Right ventricle myocardium superior (tissue), 1 donor: ENCODE results near the gene UBTD1. TPM values are rescaled to one million over a fixed set of nuclear protein-coding genes. Genes with fewer than 3 reads are reported as not detected.

ENCODE experiments used
- ATAC-seq: fragments of 200-7000 bp; cut with Tn5 transposase; one replicate; pipeline ENCODE4 v1.9.1; 2020; ENCODE audit warnings: mild to moderate bottlenecking; ENCODE audit not compliant: poor library complexity
- DNase-seq: peaks from one replicate; pipeline ENCODE4 v3.0.0-alpha.2; 2020
- intact Hi-C: fragments of 100-400 bp; cut with DNase I; formaldehyde crosslinking; loops from one replicate; pipeline ENCODE4 v1.11.2; 2022
- total RNA-seq: library from RNA; stranded (reverse); fragmentation: NEBNext Ultra II Directional; extraction: Animal tissue kit (Norgen Biotek cat#: 25700); gene quantifications from one replicate; pipeline ENCODE4 v1.2.1, GENCODE V29; 2021
- donor health status: DM: no; HTN: yes; CAD: no; lungs with severe emphysema.

UBTD1 gene
- total RNA-seq, 1 donor from 2014 or later = 26.7 TPM

DNA sequence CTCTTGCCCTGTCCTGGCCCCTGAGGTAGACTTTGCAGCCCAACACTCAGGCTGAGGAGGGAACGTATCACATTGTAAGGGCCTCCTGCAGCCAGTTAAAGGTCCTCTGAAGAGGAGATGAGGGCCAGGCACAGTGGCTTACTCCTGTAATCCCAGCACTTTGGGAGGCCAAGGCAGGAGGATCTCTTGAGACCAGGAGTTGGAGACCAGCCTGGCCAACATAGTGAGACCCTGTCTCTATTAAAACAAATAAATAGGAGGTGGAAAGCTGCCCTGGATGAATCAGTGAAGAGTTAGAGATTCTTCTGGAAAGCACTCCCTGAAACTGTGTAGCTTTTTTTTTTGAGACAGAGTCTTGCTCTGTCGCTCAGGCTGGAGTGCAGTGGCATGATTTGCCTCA is 88.5 kb downstream of the UBTD1 start:
- no peak for ATAC-seq
- intact Hi-C loops = no loop called here
- no peak for DNase-seq

DNA sequence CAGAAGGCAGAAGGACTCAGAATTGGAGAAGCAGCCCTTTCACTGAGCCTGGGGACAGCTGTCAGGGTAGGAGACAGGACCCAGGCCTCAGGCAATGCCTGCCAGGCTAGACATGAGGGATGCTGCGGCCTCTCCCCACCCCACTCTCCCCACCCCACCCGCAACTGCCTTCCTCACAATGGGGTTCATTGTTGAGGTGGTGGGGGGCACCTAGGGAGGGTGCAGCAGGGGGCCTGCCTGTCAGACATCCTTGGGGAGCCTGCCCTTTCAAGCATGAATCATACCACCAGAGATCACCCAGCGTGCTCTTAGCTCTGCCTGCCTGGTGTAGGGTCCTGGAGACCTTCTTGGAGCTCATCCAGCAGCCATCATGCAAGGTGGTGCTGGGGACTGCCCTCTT is 90.8 kb downstream of the UBTD1 start, which contains the start of gene C10orf62:
C10orf62 (plus strand) TSS at position 243 of the 400 bp plus-strand sequence. CDS start 177 bp downstream, outside the sequence.
- intact Hi-C loops = no loop called here
- ATAC-seq (no peak), DNase-seq (no peak)

DNA sequence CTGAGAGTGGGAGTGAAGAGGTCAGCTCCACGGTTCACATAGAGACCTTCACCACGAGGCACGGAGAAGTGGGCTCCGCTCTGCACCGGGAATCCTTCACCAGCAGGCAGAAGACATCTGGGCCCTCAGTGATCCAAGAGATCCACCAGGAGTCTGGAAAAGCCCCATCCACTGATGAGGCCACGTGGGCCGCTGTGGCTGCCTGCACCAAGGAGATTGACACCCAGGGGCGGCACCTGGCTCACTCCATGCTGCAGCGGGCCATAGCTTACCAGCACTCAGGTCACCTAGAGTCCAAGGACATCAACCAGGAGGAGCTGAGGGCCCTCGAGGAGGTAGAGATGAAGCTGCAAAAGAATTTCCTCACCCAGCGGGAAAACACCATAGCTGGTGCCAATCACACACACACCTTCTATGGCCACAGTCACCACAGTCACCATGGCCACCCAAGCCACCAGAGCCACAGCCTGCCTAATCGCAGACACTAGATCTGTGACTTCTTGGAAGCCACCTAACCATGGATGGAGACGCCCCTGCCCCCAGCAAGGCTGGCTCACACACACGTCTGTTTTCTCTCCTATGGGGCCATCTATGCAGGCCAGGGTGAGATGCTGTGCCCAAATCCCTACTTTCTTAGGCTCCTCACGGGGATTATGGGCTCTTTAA is 91.5 kb downstream of the UBTD1 start:
- intact Hi-C loops = no loop called here
- DNase-seq = peak; percentile 12
- no peak for ATAC-seq

DNA sequence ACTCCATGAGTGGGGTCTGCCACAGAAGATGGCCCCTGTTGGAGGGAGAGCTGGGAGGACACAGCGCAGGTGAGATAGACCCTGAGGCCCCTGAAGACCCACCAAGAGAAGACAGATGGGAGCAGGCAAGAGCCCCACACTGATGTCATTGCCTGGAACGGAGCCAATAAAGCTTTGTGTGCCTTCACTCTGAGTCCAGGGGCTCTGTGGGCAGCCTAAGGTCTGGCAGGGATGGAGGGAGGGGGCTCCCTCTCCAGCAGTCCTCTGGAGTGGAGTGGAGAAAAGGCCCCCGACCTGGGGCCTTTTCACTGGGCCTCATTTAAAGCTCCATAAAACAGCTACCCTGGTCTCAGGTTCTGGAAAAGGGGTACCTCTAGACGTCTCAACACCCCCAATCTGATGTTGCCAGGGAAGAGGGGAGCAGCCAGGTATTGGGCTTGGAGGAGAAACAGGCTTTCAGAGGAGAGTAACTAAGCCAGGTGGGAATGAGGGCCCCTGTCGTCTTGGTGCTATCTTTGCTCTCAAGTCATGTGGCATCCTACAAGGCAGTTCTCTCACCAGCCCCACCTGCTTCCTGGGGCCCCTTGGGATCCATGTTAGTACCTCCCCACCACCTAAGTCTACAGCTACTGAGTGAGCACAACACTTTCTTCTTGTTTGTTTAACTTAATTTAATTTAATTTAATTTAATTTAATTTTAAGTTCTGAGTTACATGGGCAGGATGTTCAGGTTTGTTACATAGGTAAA is 92.2 kb downstream of the UBTD1 start:
- intact Hi-C loops = no loop called here
- DNase-seq (peak; percentile 5), ATAC-seq (no peak)

DNA sequence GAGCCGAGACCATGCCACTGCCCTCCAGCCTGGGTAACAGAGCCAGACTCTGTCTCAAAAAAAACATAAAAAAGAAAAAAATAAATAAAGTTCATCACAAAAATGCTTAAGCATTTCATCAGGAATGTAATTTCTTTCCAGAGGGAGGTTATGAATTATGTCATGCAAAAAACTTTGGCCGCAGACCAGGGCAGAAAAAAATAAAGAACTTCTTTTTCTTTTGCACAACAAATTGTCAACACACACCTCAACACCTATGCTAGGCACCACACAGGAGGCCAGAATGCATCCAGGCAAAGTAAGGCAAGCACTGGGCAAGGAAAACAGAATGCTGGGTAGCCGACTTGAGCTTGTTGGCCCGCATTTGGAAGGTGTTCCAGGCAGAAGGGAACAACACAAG is 94.7 kb downstream of the UBTD1 start:
- peak; percentile 10 for DNase-seq
- intact Hi-C loops = no loop called here
- no peak for ATAC-seq

DNA sequence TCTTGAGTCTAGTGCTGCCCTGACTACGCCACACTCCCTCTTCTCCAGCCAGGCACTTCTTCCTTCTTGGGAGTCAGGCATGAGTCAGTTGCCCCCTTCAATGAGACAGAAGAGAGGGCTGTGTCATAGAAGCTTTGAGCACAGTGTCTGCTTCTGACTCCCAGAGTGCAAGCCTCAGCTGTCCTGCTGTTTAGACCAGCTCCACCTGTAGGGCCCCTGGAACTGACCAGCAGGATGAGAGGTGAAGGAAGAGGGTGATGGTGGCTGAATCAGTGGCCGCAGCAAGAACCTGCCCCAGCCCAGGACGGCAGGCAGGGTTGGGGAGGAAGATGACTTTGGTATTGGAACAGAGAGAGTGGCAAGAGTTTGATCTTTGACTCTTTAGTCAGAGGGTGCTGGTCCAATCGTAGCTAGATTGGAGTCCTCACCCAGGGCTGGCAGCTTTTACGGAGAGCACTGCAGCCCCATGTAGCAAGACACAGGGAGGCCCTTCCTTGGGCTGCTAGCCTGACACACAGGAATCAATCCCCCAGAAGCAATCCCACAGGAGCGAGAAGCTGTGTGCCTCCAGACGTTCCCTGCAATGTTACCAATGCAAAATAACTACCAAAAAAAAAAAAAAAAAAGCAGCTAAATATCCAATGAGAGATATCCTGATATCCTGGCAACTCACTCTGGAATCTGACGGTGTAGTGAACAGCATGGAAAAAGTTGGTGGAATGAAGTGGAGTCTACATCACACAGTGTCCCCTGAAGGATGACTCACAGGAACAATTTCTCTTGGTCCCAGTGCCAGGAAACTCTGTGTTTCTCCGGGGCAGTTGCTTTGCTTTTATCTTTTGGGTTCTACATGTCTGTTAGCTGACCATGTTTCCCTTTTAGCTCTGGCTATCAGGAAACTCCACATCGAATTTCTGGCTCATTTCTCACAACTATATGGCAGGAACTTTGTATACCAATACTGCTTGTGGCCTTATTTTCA is 97.7 kb downstream of the UBTD1 start:
- DNase-seq = no peak
- peak; percentile 94 for ATAC-seq
- intact Hi-C loops = no loop called here

DNA sequence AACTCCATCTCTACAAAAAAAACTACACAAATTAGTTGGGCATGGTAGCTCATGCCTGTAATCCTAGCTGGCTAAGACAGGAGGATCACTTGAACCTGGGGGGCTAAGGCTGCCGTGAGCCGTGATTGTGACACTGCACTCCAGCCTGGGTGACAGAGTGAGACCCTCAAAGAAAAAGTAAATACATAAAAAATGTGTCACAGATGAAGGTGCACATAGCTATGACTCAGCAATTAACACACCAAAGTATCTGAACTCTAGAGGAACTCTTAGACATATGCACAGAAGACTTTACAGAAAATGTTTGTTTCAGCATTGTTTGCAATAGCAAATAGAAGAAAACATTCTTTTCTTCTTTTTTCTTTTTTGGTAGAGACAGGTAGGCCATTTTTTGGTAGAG is 99.1 kb downstream of the UBTD1 start:
- intact Hi-C loops = no loop called here
- no peak for DNase-seq
- no peak for ATAC-seq

DNA sequence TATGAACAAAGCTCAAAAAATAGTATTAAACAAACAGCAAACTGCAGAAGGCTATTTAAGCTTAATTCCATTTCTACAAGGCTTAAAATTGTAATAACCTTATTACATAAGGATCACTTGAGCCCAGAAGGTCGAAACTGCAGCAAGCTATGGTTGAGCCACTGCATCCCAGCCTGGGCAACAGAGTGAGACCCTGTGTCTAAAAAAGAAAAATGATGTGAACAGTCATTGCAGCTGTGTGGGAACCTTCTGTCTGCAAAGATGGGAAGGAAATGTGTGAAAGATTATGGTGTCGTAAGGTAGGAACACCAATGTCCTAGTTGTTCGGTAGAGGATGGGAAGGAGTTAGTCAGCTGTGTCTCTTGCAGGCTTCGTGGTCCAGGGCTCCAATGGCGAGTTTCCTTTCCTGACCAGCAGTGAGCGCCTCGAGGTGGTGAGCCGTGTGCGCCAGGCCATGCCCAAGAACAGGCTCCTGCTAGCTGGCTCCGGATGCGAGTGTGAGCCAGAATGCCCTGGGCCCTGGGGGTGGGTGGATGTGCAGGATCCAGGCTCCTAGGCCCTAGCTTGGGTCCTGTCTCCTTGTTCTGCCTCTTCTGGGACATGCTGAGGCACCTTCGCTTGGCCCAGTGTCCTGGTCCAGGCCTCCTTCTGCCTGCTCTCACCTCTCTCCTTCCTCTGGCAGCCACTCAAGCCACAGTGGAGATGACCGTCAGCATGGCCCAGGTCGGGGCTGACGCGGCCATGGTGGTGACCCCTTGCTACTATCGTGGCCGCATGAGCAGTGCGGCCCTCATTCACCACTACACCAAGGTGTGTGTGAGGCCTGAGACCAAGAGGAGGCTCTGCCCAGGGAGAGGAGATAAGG is 99.9 kb downstream of the UBTD1 start:
- DNase-seq = no peak
- ATAC-seq = no peak
- intact Hi-C loops = no loop called here

DNA sequence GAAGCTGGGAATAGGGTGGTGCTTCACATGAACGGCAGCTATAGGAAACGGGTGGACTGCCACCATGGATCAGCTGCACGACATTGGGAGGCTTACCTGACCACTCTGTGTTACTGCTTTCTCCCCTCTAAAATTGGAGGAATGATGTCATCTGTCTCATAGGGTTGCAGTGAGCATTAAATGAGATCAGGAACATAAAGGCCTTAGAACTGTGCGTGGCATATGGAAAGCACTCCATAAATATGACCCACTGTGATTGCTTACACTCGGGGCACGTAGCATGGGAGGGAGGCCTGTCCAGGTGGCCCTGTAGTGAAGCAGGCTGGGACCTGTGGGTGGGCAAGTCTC is 100.5 kb downstream of the UBTD1 start:
- intact Hi-C loops = no loop called here
- no peak for ATAC-seq

DNA sequence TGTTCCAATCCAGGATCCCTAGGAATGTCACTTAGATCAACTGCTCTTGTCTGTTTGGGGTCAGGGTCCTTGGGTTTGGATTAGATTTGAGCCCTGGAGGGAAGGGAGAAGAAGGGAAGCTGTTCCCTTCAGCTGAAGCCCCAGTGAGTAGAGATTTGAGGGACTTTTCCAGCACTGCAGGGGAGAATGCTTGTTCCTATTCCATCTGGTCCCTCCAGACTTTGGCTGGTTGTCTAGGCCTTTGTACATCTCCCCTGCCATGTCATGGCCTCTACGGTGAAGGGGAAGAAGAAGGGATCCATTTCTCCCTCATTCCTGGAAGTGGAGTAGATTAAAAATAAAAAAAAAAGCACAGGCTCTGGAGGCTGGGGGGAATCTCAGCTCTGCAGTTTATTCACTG is 101.9 kb downstream of the UBTD1 start:
- DNase-seq (no peak), ATAC-seq (no peak)
- intact Hi-C loops = no loop called here

More for the DNA sequence above, 100.5 kb downstream of the UBTD1 start:
- no peak for DNase-seq

DNA sequence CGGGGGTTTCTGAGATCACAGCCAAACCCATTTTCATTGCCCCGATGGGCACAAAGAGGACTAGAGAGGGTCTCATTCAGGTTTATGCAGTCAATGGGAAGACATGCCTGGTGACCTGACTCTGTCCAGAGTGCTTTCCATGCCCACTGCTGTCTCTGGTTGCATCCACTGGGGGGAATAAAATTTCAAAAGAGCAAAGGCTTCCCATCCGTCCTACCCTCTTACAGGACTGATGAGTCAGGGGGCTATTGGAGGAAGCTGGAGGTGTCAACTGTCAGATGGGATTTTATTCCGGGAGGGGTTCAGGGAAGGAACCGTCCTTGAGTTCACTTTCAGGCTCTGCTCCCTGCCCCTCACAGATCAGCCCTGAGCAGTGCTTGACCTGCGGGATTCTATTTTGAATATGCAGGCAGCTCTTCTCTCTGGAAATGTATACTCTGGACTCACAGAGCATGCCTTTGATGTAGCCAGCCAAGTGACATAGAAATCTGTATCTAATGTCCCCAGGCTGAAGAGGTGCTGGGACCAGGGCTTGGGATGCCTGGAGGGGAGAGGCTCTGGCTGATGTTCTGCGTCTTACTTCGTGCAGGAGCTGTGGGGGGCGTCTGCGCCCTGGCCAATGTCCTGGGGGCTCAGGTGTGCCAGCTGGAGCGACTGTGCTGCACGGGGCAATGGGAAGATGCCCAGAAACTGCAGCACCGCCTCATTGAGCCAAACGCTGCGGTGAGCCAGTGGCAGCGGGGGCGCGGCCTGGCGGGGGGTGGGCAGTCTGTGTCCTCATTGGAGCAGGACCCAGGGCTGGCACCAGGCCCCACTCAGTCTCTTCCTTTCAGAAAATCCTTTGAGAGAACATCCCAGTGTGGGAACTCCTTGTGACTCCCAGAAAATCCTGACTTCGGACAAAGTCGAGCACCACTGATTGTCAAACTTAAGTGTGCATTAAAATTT is 102.8 kb downstream of the UBTD1 start:
- intact Hi-C loops = no loop called here
- ATAC-seq (peak; percentile 76), DNase-seq (peak; percentile 64)

DNA sequence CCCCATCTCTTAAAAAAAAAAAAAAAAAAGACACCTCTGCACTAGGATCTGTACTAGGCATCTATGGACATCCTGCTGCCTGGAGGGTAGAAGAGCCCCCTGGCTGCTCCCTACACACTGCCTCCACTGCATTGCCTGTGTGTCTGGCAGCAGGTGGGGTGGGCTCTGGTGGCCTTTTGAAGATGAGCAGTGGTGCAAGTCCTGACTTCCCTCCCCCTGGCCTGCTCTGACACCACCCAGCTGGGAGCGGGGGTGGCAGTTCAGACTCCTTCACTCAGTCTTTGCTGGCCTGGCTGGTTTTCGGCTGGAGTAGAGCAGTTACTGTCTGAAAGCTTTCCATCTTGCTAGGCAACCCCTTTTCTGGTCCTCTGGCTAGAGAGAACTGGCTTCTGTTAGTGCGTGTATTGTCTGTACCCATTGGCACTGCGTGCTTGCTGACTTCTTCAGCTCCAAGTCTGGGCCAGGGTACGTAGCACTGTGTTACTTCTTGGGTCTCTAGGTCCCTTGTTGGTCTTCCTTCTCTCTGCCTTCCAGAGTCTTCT is 108.4 kb downstream of the UBTD1 start:
- intact Hi-C loops = no loop called here
- ATAC-seq (no peak), DNase-seq (no peak)

DNA sequence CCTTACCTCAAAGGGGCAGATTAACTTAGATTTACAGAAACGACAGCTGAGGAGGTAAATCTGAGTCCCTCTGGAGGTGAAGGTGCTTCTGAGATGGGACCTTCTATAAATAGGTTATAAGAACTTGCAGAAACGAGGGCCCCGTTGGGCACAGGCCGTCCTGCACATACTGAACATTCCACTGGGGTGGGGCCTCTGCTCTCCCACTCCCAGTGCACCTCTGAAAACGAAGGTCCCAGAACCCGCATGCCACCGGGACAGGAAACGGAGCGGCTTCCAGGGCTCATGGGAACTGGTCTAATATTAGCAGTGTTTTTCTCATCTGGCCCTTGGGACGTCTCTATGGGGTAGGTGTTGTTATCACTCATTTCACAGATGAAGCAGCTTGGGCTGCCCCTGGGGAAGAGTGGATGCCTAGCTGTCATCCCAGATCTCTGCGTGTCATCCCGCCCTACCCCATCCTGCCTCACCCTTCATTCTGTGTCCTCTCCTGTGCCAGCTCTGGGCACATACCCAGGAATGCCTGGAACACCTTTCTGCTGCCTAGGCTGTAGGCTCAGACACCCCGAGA is 110.4 kb downstream of the UBTD1 start:
- DNase-seq (peak; percentile 80), ATAC-seq (peak; percentile 81)
- intact Hi-C loops = no loop called here

DNA sequence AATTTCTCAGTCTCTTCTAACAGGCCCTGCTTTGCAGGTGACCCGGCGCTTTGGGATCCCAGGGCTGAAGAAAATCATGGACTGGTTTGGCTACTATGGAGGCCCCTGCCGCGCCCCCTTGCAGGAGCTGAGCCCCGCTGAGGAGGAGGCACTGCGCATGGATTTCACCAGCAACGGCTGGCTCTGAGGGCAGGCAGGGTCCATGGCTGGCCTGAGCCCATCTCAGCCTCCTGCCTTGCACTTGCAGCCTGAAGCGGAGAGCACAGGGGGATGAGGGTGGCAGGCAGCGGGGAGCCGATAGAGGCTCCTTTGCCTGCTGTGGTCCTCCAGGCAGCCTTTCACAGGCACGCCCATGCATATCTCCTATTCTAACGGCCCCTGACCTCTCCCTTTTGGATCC is 112.7 kb downstream of the UBTD1 start:
- DNase-seq = no peak
- ATAC-seq = no peak
- intact Hi-C loops = loop anchor here (2.0 to 10.0 kb wide), 2 partner anchors 39 to 147 kb away; partner anchors contain the start of gene ANKRD2

DNA sequence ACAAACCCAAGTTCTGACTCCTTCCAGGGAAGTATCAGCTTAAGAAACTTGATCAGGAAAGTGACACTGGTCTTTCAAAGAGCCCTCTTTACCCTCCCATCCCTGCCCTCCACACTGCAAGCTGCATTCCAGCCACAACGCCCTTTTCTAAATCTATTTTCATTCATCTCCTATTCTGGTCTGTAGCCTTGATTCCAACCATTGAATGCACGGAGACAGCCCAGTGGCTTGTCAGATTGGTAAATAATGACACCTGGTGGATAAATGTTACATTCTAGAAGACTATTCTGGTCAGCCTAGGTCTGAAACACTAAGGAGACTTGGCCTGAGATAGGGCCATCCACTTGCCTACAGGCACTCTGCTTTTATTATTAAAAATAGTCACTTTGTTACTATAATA is 113.7 kb downstream of the UBTD1 start:
- intact Hi-C loops = loop anchor here (10.0 kb wide), 1 partner anchor 148 kb away; no protein-coding TSS in a partner anchor
- peak; percentile 66 for ATAC-seq
- no peak for DNase-seq

DNA sequence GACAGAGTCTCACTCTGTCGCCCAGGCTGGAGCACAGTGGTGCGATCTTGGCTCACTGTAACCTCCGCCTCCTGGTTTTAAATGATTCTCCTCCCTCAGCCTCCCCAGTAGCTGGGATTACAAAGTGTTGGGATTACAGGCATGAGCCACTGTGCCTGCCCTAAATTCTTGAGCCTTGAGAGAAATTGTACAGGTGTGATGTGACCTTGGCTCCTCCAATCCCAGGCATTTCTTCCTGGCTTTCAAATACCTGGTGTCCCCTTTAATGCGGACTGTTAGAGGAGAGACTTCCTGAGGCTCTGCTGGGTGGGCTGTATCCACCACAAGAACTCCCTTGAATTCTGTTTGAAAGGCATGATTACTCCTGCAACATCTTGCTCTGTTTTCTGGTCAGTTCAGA is 119.6 kb downstream of the UBTD1 start:
- ATAC-seq (no peak), DNase-seq (no peak)
- intact Hi-C loops = loop anchor here (5.0 to 10.0 kb wide), 2 partner anchors 153 to 211 kb away; no protein-coding TSS in a partner anchor
